ENCODE results near the gene CACNA2D2. TPM values are rescaled to one million over a fixed set of nuclear protein-coding genes. Genes with fewer than 3 reads are reported as not detected.

CACNA2D2 gene
- total RNA-seq, 2 donors from 2014 or later, result 1.3 TPM

DNA sequence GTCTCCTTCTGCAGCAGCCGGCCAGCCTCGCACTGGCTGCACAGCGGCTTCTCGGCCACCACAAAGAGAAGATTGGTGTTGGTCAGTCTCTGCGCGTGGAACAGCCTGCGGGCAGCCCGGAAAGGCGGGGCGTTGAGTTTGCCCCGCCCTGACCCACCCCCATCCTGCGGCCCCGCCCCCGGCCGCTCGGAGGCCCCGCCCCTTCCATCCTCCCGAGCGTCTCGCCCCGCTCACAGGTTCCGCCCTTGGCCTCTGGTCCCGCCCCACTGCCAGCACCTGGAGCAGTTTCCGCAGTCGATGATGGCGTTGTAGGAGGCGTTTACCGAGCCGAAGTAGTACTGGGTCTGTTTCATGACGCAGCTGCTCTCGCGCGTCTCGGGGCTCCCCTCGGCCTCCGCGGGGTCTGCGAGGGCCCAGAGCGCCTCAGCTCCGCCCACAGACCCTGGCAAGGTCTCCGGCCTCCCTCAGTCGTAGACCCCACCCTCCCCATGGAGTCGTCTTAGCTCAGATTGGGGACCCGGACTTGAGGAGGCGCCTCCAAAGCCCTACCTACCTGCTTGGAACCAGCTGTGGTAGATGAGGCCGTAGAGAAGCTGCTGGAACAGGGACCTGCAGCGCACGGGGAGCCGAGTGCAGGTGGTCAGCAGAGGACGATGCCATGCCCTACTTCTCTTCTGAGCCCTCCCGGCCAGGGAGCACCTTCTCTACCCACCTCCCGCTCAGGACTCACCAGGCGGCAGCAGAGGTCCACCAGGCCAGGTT is 138.2 kb downstream of the CACNA2D2 start:
- Histone ChIP-seq H3K27ac (peak overlapping the region; percentile 57 to 79 (median 70)), H3K4me1 (peaks cover 30% of the 10 kb centered on the region), H3K4me3 (peak overlapping the region; percentile 47 to 48), H3K27me3 (no peaks in the 10 kb centered on the region), H3K36me3 (replicated peaks in 1 of 2; ENCODE audit: insufficient read depth in 1 of 2, low read depth in 2 of 2) (no peaks in the 10 kb centered on the region), H3K9me3 (no peaks in the 10 kb centered on the region)
- WGBS, 2 donors, result 2% methylated on average over 9 to 53 of the region's 53 CpGs
- ATAC-seq, result peak; percentile 95
- intact Hi-C loops (cut with DNase I), result no loop called here
- DNase-seq, result peak; percentile 95 to 97 (median 96)
- peak; percentile 80 to 88 (median 81) for TF ChIP-seq POLR2A (IDR thresholded peaks at IDR 0.05)
- TF ChIP-seq, protein P1, sequence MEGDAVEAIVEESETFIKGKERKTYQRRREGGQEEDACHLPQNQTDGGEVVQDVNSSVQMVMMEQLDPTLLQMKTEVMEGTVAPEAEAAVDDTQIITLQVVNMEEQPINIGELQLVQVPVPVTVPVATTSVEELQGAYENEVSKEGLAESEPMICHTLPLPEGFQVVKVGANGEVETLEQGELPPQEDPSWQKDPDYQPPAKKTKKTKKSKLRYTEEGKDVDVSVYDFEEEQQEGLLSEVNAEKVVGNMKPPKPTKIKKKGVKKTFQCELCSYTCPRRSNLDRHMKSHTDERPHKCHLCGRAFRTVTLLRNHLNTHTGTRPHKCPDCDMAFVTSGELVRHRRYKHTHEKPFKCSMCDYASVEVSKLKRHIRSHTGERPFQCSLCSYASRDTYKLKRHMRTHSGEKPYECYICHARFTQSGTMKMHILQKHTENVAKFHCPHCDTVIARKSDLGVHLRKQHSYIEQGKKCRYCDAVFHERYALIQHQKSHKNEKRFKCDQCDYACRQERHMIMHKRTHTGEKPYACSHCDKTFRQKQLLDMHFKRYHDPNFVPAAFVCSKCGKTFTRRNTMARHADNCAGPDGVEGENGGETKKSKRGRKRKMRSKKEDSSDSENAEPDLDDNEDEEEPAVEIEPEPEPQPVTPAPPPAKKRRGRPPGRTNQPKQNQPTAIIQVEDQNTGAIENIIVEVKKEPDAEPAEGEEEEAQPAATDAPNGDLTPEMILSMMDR (IDR thresholded peaks at IDR 0.05), result peak in 3 of 7 experiments; percentile 14 to 23 (median 20)

DNA sequence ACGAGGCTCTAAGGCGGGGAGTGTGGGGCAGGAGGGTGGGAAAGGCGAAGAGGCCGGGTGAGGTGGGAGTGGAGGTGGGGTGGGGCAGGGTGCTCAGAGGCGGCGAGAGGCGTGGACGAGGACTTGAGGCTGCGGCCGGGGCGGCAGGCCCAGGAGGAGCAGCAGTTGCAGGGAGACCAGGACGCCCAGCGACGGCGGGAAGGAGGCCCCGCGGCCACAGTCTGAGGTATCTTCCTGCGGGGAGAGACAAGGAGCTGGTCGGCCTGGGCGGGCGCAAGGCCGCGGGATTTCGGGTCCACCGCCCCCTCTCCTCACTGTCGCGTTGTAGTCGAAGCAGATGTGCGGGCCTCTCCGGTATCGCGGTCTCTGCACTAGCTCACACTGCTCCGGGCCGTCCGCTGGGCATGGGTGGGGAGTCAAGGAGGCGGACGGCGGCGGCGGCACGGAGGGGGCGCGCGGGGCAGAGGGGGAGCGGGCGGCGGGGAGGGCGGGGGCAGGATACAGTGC is 138.8 kb downstream of the CACNA2D2 start:
- Histone ChIP-seq H3K4me3 (peak overlapping the region; percentile 47 to 48), H3K4me1 (peaks cover 30% of the 10 kb centered on the region), H3K27ac (peak overlapping the region in 3 of 4 donors; percentile 43 to 69 (median 44)), H3K9me3 (no peaks in the 10 kb centered on the region), H3K27me3 (no peaks in the 10 kb centered on the region), H3K36me3 (replicated peaks in 1 of 2; ENCODE audit: insufficient read depth in 1 of 2, low read depth in 2 of 2) (no peaks in the 10 kb centered on the region)
- DNase-seq, result no peak
- ATAC-seq, result peak; percentile 36
- TF ChIP-seq POLR2A (IDR thresholded peaks at IDR 0.05), result no peak
- TF ChIP-seq, protein P1 (IDR thresholded peaks at IDR 0.05), result no peak
- intact Hi-C loops (cut with DNase I), result no loop called here
- WGBS, 2 donors, result 16 to 34% methylated on average over 17 to 45 of the region's 48 CpGs

DNA sequence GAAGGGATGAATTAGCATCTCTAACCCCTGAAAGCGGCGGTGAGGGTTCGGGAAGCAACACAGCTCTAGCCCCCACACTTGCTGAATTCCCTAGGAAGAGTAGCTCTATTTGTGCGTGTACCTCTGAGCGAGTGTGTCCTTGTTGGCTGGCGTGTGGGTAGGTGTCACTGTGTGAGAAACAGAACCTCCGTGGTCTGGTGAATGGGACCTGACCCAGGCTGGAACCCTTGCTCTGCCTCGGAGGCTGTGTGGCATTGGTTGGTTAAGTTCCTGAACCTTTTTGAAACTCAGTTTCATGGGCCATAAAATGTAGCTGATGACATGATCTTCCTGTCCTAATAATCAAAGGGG is 143.7 kb downstream of the CACNA2D2 start:
- Histone ChIP-seq H3K27ac (peak overlapping the region in 1 of 4 donors; percentile 88), H3K36me3 (replicated peaks in 1 of 2; ENCODE audit: insufficient read depth in 1 of 2, low read depth in 2 of 2) (peaks cover 4 to 6% of the 10 kb centered on the region in 2 donors), H3K4me3 (no peak overlapping the region), H3K9me3 (no peaks in the 10 kb centered on the region), H3K27me3 (no peaks in the 10 kb centered on the region), H3K4me1 (peaks cover 42% of the 10 kb centered on the region)
- no peak for TF ChIP-seq POLR2A (IDR thresholded peaks at IDR 0.05)
- TF ChIP-seq, protein P1 (IDR thresholded peaks at IDR 0.05), result no peak
- no peak for DNase-seq
- intact Hi-C loops (cut with DNase I), result no loop called here
- 0 to 19% methylated on average over 4 to 8 of the region's 8 CpGs for WGBS, 2 donors
- no peak for ATAC-seq

GRCh38 chr3:50358911-50359759 is 144.3 kb downstream of the CACNA2D2 start, which contains the start of gene TMEM115:
TSS of gene TMEM115 (minus strand) at chr3:50359521. CDS start at chr3:50359063, 458 bp downstream.
- Histone ChIP-seq H3K4me1 (peaks cover 36% of the 10 kb centered on the region), H3K27ac (peak within 1 kb of the TSS; percentile 60 to 88 (median 83)), H3K9me3 (no peaks in the 10 kb centered on the region), H3K4me3 (peak within 1 kb of the TSS; percentile 49 to 59), H3K27me3 (no peaks in the 10 kb centered on the region), H3K36me3 (replicated peaks in 1 of 2; ENCODE audit: insufficient read depth in 1 of 2, low read depth in 2 of 2) (peaks cover 9 to 12% of the 10 kb centered on the region in 2 donors)
- intact Hi-C loops (cut with DNase I), result no loop called here
- peak; percentile 95 to 99 (median 98) for DNase-seq
- ATAC-seq, result peak; percentile 99
- WGBS, 2 donors, result 0 to 1% methylated on average over 27 to 57 of the region's 64 CpGs
- TF ChIP-seq POLR2A (IDR thresholded peaks at IDR 0.05), result peak; percentile 44 to 80 (median 74)
- TF ChIP-seq, protein P1 (IDR thresholded peaks at IDR 0.05), result no peak

All from body of pancreas (tissue), 4 donors.